ENCODE data around the gene ARIH1. TPM values are rescaled to one million over a fixed set of nuclear protein-coding genes. Genes with fewer than 3 reads are reported as not detected.

Gene ARIH1
- total and polyA plus RNA-seq, 2 of the 4 experiments (the other 2 are of a cell fraction), result 24.0 to 41.2 TPM

GRCh38 chr15:72451224-72451623 lies 22.9 kb upstream of the ARIH1 start:
- Histone ChIP-seq H4K91ac (ENCODE audit: insufficient read depth, low read depth, low read length) (no peak overlapping the region), H2AFZ (replicated peaks; ENCODE audit: low read length, poor library complexity) (no peak overlapping the region), H2BK120ac (ENCODE audit: low read depth, low read length) (no peak overlapping the region), H3K27me3 (ENCODE audit: control insufficient read depth, insufficient read depth, low read length) (peaks cover 8% of the 10 kb centered on the region), H2BK5ac (ENCODE audit: low read depth, low read length, poor library complexity, severe bottlenecking) (no peak overlapping the region), H2AK9ac (replicated peaks; ENCODE audit: low read depth, low read length, poor library complexity) (no peak overlapping the region), H2AK5ac (ENCODE audit: low read depth, low read length) (no peak overlapping the region), H3K79me1 (ENCODE audit: low read depth in 1 of 2, low read length in 2 of 2) (no peaks in the 10 kb centered on the region), H3K4me2 (ENCODE audit: low read depth, low read length) (no peak overlapping the region; the same call in 1 of the 2 replicates), H3K18ac (ENCODE audit: low read depth, low read length) (no peak overlapping the region), H3K14ac (replicated peaks; ENCODE audit: low read depth, low read length) (no peak overlapping the region; the same call in 1 of the 2 replicates), H3K23ac (ENCODE audit: low read depth, low read length) (no peak overlapping the region), H4K8ac (ENCODE audit: low read depth in 2 of 2, low read length in 2 of 2) (no peak overlapping the region), H3K36me3 (ENCODE audit: control insufficient read depth, insufficient read depth, low read length) (no peaks in the 10 kb centered on the region), H2BK15ac (ENCODE audit: low read depth, low read length) (no peak overlapping the region), H3K56ac (ENCODE audit: extremely low read depth, insufficient read depth, low read length) (no peak overlapping the region), H3K27ac (ENCODE audit: insufficient read depth, low read length) (no peak overlapping the region), H3K9me3 (ENCODE audit: control insufficient read depth, insufficient read depth, low read length) (no peaks in the 10 kb centered on the region), H3K4me3 (ENCODE audit: insufficient read depth, low read depth, low read length) (no peak overlapping the region), H3K9ac (ENCODE audit: low read depth, low read length) (no peak overlapping the region), H3K4ac (ENCODE audit: low read depth, low read length) (no peak overlapping the region), H3K9me1 (ENCODE audit: insufficient read depth, low read length) (no peaks in the 10 kb centered on the region), H4K5ac (ENCODE audit: low read depth, low read length) (no peak overlapping the region), H3K4me1 (ENCODE audit: control insufficient read depth, insufficient read depth, low read length) (no peaks in the 10 kb centered on the region), H4K20me1 (ENCODE audit: insufficient read depth, low read length) (no peaks in the 10 kb centered on the region), H2BK20ac (ENCODE audit: low read depth, low read length) (no peak overlapping the region)
- dilution Hi-C loops (cut with HindIII; ENCODE audit: low sequenced_read_pairs, unreplicated experiment), result no loop called here
- 94% methylated on average over 3 of the region's 9 CpGs; no CpG with 5 or more reads in 1 of the 2 experiments for WGBS, 2 experiments (ENCODE audit: extremely low coverage in 2 of 2, insufficient read length in 1 of 2)
- intact Hi-C loops (cut with micrococcal nuclease), result no loop called here
- DNase-seq (no peak), ATAC-seq (ENCODE audit: low read depth) (no peak)
- in situ Hi-C loops (cut with MboI; ENCODE audit: low sequenced_read_pairs), result no loop called here
- BruUV-seq (replicated peaks), result no TSS peak
- ChIA-PET CTCF (no interaction called here), POLR2A (ENCODE audit: unreplicated experiment) (no interaction called here)
- TF ChIP-seq CEBPB (IDR thresholded peaks at IDR 0.05; ENCODE audit: low read depth, low read length) (no peak), FOS (IDR thresholded peaks at IDR 0.05; ENCODE audit: low read depth, low read length) (no peak), NFE2L2 (IDR thresholded peaks at IDR 0.05; ENCODE audit: low read depth, low read length) (no peak), MAFK (IDR thresholded peaks at IDR 0.05; ENCODE audit: low read depth, low read length) (no peak), POLR2A (IDR thresholded peaks at IDR 0.05; ENCODE audit: low read depth, low read length) (no peak)

Data from IMR-90 (cell line).